HCT116 (cell line): Measurements from ENCODE around the gene MAPRE3.

Source experiments
- CBX3 ChIP-seq: IDR thresholded peaks from 2 replicates; pipeline ENCODE4 v1.6.1; 2012; ENCODE audit warnings: low read depth
- CEBPB ChIP-seq: IDR thresholded peaks from 2 replicates; pipeline ENCODE4 v1.6.1; 2012; ENCODE audit warnings: low read depth
- EZH2 ChIP-seq: fragments of 200-600 bp; sonication (generic); IDR thresholded peaks from 2 replicates; pipeline ENCODE4 v1.6.1; 2017; ENCODE audit warnings: antibody characterized with exemption, mixed run types
- EZH2phosphoT487 ChIP-seq: fragments of 200-600 bp; IDR thresholded peaks from 2 replicates; pipeline ENCODE4 v1.6.1; 2018; ENCODE audit warnings: antibody characterized with exemption, borderline replicate concordance
- JUND ChIP-seq: IDR thresholded peaks from 2 replicates; pipeline ENCODE4 v1.6.1; 2012
- POLR2A ChIP-seq: IDR thresholded peaks from 2 replicates; pipeline ENCODE4 v1.7.0; 2011; ENCODE audit warnings: borderline replicate concordance; ENCODE audit not compliant: insufficient read depth, insufficient read length; ENCODE audit errors: extremely low read depth
- SIN3A ChIP-seq: IDR thresholded peaks from 2 replicates; pipeline ENCODE4 v1.6.1; 2012; ENCODE audit warnings: low read depth
- ZFX ChIP-seq: fragments of 450-650 bp; IDR thresholded peaks from 2 replicates; pipeline ENCODE4 v1.6.1; 2017
- TF ChIP-seq, protein P1 (sequence below), 3 experiments: fragments of 200-600 bp in 1 of 3; sonication (generic) in 1 of 3; IDR thresholded peaks in 2 of 3; conservative IDR thresholded peaks in 1 of 3; 2 replicates each; pipeline ENCODE4 v1.5.1; 2012 to 2017; ENCODE audit warnings: low read depth in 2 of 3, low read length in 2 of 3, antibody characterized with exemption in 1 of 3, borderline replicate concordance in 1 of 3, control low read depth in 1 of 3, mild to moderate bottlenecking in 1 of 3, mixed read lengths in 1 of 3, mixed run types in 1 of 3, moderate library complexity in 1 of 3; ENCODE audit not compliant: insufficient read depth in 1 of 3
- TF ChIP-seq, protein P2 (sequence below): IDR thresholded peaks from 2 replicates; pipeline ENCODE4 v1.6.1; 2012; ENCODE audit warnings: low read depth
- TF ChIP-seq, protein P3 (sequence below): IDR thresholded peaks from 2 replicates; pipeline ENCODE4 v1.6.1; 2012

DNA sequence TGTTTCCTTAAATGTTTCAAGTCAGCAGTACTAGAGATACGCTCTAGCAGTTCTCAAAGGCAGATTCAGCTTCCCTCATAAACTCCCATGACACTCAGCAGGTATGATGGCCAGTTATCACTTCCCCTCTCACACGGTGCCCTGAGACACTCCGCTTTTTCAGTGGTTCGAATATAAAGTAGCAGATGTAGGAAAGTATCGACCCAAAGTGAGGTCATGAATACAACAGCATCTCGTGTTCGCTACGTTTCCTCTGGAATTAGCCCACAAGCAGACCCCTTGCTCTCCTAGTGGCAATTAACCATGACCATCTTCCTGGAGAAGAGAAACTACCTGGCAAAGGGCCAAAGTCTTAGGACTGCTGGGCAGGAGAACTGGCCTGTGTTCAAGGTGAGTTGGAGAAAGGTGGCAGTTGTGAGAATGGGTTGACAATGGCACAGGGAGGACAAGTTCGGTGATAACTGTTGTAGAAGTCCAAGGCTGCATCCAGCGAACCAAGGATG lies 71.8 kb downstream of the MAPRE3 start:
- TF ChIP-seq, protein P1, sequence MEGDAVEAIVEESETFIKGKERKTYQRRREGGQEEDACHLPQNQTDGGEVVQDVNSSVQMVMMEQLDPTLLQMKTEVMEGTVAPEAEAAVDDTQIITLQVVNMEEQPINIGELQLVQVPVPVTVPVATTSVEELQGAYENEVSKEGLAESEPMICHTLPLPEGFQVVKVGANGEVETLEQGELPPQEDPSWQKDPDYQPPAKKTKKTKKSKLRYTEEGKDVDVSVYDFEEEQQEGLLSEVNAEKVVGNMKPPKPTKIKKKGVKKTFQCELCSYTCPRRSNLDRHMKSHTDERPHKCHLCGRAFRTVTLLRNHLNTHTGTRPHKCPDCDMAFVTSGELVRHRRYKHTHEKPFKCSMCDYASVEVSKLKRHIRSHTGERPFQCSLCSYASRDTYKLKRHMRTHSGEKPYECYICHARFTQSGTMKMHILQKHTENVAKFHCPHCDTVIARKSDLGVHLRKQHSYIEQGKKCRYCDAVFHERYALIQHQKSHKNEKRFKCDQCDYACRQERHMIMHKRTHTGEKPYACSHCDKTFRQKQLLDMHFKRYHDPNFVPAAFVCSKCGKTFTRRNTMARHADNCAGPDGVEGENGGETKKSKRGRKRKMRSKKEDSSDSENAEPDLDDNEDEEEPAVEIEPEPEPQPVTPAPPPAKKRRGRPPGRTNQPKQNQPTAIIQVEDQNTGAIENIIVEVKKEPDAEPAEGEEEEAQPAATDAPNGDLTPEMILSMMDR (IDR thresholded peaks at IDR 0.05 in 2 of 3, conservative IDR thresholded peaks at IDR 0.05 in 1 of 3; ENCODE audit: borderline replicate concordance in 1 of 3, insufficient read depth in 1 of 3, low read depth in 2 of 3, low read length in 2 of 3), result no peak
- TF ChIP-seq JUND, result no peak
- no peak for TF ChIP-seq POLR2A
- TF ChIP-seq, protein P2, sequence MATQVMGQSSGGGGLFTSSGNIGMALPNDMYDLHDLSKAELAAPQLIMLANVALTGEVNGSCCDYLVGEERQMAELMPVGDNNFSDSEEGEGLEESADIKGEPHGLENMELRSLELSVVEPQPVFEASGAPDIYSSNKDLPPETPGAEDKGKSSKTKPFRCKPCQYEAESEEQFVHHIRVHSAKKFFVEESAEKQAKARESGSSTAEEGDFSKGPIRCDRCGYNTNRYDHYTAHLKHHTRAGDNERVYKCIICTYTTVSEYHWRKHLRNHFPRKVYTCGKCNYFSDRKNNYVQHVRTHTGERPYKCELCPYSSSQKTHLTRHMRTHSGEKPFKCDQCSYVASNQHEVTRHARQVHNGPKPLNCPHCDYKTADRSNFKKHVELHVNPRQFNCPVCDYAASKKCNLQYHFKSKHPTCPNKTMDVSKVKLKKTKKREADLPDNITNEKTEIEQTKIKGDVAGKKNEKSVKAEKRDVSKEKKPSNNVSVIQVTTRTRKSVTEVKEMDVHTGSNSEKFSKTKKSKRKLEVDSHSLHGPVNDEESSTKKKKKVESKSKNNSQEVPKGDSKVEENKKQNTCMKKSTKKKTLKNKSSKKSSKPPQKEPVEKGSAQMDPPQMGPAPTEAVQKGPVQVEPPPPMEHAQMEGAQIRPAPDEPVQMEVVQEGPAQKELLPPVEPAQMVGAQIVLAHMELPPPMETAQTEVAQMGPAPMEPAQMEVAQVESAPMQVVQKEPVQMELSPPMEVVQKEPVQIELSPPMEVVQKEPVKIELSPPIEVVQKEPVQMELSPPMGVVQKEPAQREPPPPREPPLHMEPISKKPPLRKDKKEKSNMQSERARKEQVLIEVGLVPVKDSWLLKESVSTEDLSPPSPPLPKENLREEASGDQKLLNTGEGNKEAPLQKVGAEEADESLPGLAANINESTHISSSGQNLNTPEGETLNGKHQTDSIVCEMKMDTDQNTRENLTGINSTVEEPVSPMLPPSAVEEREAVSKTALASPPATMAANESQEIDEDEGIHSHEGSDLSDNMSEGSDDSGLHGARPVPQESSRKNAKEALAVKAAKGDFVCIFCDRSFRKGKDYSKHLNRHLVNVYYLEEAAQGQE, result no peak
- no peak for TF ChIP-seq SIN3A
- TF ChIP-seq CBX3, result no peak
- no peak for TF ChIP-seq CEBPB
- TF ChIP-seq, protein P3, sequence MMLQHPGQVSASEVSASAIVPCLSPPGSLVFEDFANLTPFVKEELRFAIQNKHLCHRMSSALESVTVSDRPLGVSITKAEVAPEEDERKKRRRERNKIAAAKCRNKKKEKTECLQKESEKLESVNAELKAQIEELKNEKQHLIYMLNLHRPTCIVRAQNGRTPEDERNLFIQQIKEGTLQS, result no peak
- TF ChIP-seq ZFX, result no peak
- no peak for TF ChIP-seq EZH2phosphoT487
- no peak for TF ChIP-seq EZH2
